D721Med (cell line): ENCODE results near the gene FAM174C.
"Not testable (repeated sequence)": the region's sequence is repeated elsewhere in the genome, so short reads cannot be mapped to it uniquely, and the experiment has no call there.

Source experiments
- DNase-seq: peaks from one replicate; pipeline ENCODE4 v3.0.0; 2011; ENCODE audit warnings: low spot score; ENCODE audit not compliant: insufficient read length
- FAIRE-seq: peaks from 2 replicates; lab custom pipeline; 2011; peaks lifted over from hg19 to GRCh38; lab: Jason Lieb, UNC
- TF ChIP-seq, protein P1 (sequence below): IDR thresholded peaks from 2 replicates; pipeline ENCODE4 v1.5.1; 2012; ENCODE audit warnings: mild to moderate bottlenecking, control low read depth; ENCODE audit not compliant: insufficient read depth; ENCODE audit errors: missing control alignments

The FAM174C gene

DNA sequence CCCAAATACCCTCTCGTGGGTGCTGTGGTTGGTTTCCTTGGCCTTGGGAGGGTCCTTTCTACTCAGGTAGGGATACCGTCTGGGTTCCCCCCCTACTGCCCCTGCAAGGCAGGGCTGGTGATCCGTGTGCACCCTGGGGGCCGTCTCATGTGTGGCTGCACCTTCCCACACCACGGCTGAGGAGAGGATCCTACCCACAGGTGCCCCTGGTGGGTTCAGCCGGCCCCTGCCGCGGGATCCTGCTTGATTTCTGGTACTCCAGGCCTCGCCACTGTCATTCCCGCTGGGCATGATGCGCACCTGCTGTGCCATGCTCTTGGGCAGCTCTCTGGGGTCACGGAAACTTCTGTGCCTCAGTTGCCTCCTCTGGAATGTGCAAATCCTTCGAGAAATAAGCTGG is 41.1 kb downstream of the FAM174C start:
- no peak for DNase-seq
- TF ChIP-seq, protein P1, sequence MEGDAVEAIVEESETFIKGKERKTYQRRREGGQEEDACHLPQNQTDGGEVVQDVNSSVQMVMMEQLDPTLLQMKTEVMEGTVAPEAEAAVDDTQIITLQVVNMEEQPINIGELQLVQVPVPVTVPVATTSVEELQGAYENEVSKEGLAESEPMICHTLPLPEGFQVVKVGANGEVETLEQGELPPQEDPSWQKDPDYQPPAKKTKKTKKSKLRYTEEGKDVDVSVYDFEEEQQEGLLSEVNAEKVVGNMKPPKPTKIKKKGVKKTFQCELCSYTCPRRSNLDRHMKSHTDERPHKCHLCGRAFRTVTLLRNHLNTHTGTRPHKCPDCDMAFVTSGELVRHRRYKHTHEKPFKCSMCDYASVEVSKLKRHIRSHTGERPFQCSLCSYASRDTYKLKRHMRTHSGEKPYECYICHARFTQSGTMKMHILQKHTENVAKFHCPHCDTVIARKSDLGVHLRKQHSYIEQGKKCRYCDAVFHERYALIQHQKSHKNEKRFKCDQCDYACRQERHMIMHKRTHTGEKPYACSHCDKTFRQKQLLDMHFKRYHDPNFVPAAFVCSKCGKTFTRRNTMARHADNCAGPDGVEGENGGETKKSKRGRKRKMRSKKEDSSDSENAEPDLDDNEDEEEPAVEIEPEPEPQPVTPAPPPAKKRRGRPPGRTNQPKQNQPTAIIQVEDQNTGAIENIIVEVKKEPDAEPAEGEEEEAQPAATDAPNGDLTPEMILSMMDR = no peak
- FAIRE-seq = no peak

- FAIRE-seq = no peak
- no peak for DNase-seq
- TF ChIP-seq, protein P1 = no peak
Measured at GRCh38 chr19:1317274-1318003, 42.1 kb downstream of the FAM174C start.

- DNase-seq (no peak), FAIRE-seq (no peak)
- TF ChIP-seq, protein P1 = no peak
Measured at GRCh38 chr19:1318678-1319471, 43.5 kb downstream of the FAM174C start.

DNA sequence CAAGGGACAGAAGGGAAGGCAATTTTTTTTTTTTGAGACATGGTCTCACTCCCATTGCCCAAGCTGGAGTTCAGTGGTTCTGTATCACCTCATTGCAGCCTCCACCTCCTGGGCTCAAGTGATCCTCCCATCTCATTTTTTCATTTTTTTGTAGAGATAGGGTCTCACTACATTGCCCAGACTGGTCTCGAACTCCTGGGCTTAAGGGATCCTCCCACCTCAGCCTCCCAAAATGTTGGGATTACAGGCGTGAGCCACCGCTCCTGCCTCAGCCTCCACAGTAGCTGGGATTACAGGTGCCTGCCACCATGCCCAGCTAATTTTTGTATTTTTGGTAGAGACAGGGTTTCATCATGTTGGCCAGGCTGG is 44.9 kb downstream of the FAM174C start:
- not testable (repeated sequence) for DNase-seq

GRCh38 chr19:1321539-1321938 is 46.2 kb downstream of the FAM174C start:
- FAIRE-seq (no peak), DNase-seq (no peak)
- TF ChIP-seq, protein P1 = no peak

More for the DNA sequence above, 44.9 kb downstream of the FAM174C start:
- not testable (repeated sequence) for FAIRE-seq

GRCh38 chr19:1322198-1322981 is 47.1 kb downstream of the FAM174C start:
- DNase-seq = no peak
- TF ChIP-seq, protein P1 = no peak
- FAIRE-seq = no peak

GRCh38 chr19:1324249-1324805 is 49.0 kb downstream of the FAM174C start:
- FAIRE-seq = no peak
- DNase-seq = no peak
- TF ChIP-seq, protein P1 = no peak
